Smooth muscle cell (in vitro differentiated cells): ENCODE data around the gene PROC. TPM values are rescaled to one million over a fixed set of nuclear protein-coding genes. Genes with fewer than 3 reads are reported as not detected.

Experiments
- DNase-seq: peaks from one replicate; lab custom pipeline; 2025; ENCODE audit not compliant: unreplicated experiment; lab: John Stamatoyannopoulos, UW
- H2AFZ ChIP-seq: fragments of 200-600 bp; sonication (generic); 2 replicates; pipeline ENCODE4 v1.6.0; 2016; ENCODE audit warnings: antibody characterized with exemption, low read depth, mild to moderate bottlenecking
- H3F3A ChIP-seq: fragments of 200-600 bp; sonication (generic); 2 replicates; pipeline ENCODE4 v1.6.0; 2017; ENCODE audit warnings: antibody characterized with exemption, low read depth
- H3K27ac ChIP-seq: fragments of 200-600 bp; sonication (generic); 2 replicates; pipeline ENCODE4 v1.5.1; 2016; ENCODE audit warnings: low read depth, mild to moderate bottlenecking
- H3K27me3 ChIP-seq: fragments of 200-600 bp; sonication (generic); 2 replicates; pipeline ENCODE4 v1.6.1; 2016; ENCODE audit warnings: low read depth, mild to moderate bottlenecking
- H3K36me3 ChIP-seq: fragments of 200-600 bp; sonication (generic); 2 replicates; pipeline ENCODE4 v1.5.1; 2016; ENCODE audit warnings: low read depth
- H3K4me1 ChIP-seq: fragments of 200-600 bp; sonication (generic); 2 replicates; pipeline ENCODE4 v1.5.1; 2016; ENCODE audit warnings: low read depth
- H3K4me2 ChIP-seq: fragments of 200-600 bp; sonication (generic); 2 replicates; pipeline ENCODE4 v1.6.0; 2016; ENCODE audit warnings: mild to moderate bottlenecking
- H3K4me3 ChIP-seq: fragments of 200-600 bp; sonication (generic); 2 replicates; pipeline ENCODE4 v1.5.1; 2016; ENCODE audit warnings: mild to moderate bottlenecking
- H3K79me2 ChIP-seq: fragments of 200-600 bp; sonication (generic); 2 replicates; pipeline ENCODE4 v1.6.0; 2016; ENCODE audit warnings: low read depth, mild to moderate bottlenecking
- H3K9ac ChIP-seq: fragments of 200-600 bp; sonication (generic); 2 replicates; pipeline ENCODE4 v1.6.0; 2016; ENCODE audit warnings: low read depth
- H3K9me3 ChIP-seq: fragments of 200-600 bp; sonication (generic); replicated peaks from 2 replicates; pipeline ENCODE4 v1.5.1; 2016; ENCODE audit warnings: low read depth
- H4K20me1 ChIP-seq: fragments of 200-600 bp; sonication (generic); 2 replicates; pipeline ENCODE4 v1.6.0; 2016; ENCODE audit warnings: low read depth
- CTCF ChIP-seq: fragments of 200-600 bp; sonication (generic); IDR thresholded peaks from 2 replicates; pipeline ENCODE4 v1.5.1; 2017; ENCODE audit warnings: borderline replicate concordance, mild to moderate bottlenecking, antibody characterized with exemption; ENCODE audit not compliant: insufficient read depth, poor library complexity, severe bottlenecking
- WGBS: methylation state at CpG from one replicate; pipeline ENCODE4 v1.1.7; 2016; ENCODE audit warnings: low lambda C conversion rate; 5-methylcytosine and 5-hydroxymethylcytosine counted together
- polyA plus RNA-seq: library from polyadenylated mRNA; unstranded; fragments of >200 nt; fragmentation: Nextera tagmentation; extraction: Ambion mirVana; gene quantifications from 2 replicates; pipeline ENCODE4 v1.2.1, GENCODE V29; 2016
- total RNA-seq: library from RNA; depleted of rRNA; stranded (reverse); fragments of >200 nt; gene quantifications from 2 replicates; pipeline ENCODE4 v1.2.3, GENCODE V29; 2014

PROC gene
- total and polyA plus RNA-seq, 2 experiments from 2014 or later = 0.85 to 1.1 TPM

- Histone ChIP-seq H3K27ac (no peak overlapping the region), H4K20me1 (peaks cover 91% of the 10 kb centered on the region), H3K27me3 (no peaks in the 10 kb centered on the region), H2AFZ (no peak overlapping the region), H3K4me1 (no peaks in the 10 kb centered on the region), H3K36me3 (no peaks in the 10 kb centered on the region), H3F3A (no peaks in the 10 kb centered on the region), H3K9ac (no peak overlapping the region), H3K4me2 (no peak overlapping the region), H3K4me3 (no peak overlapping the region), H3K79me2 (peaks cover 100% of the 10 kb centered on the region), H3K9me3 (no peaks in the 10 kb centered on the region)
- no peak for DNase-seq
- no peak for TF ChIP-seq CTCF
- 95% methylated on average over 4 of the region's 4 CpGs for WGBS
Observed at GRCh38 chr2:127379712-127380355, 38.4 kb upstream of the PROC start.

GRCh38 chr2:127381762-127382161 is 36.5 kb upstream of the PROC start:
- Histone ChIP-seq H3K79me2 (peaks cover 100% of the 10 kb centered on the region), H3K4me3 (no peak overlapping the region), H3K27me3 (no peaks in the 10 kb centered on the region), H2AFZ (no peak overlapping the region), H4K20me1 (peaks cover 99% of the 10 kb centered on the region), H3K4me2 (no peak overlapping the region), H3K27ac (no peak overlapping the region), H3K4me1 (peaks cover 11% of the 10 kb centered on the region), H3K9ac (no peak overlapping the region), H3K36me3 (no peaks in the 10 kb centered on the region), H3K9me3 (no peaks in the 10 kb centered on the region), H3F3A (peaks cover under 1% of the 10 kb centered on the region)
- DNase-seq = no peak
- no peak for TF ChIP-seq CTCF
- 76% methylated on average over 5 of the region's 5 CpGs for whole genome bisulfite sequencing

GRCh38 chr2:127382831-127383230 is 35.4 kb upstream of the PROC start:
- Histone ChIP-seq H3K9ac (no peak overlapping the region), H3K27ac (no peak overlapping the region), H2AFZ (no peak overlapping the region), H3K4me1 (peaks cover 13% of the 10 kb centered on the region), H3K79me2 (peaks cover 92% of the 10 kb centered on the region), H3F3A (peaks cover 3% of the 10 kb centered on the region), H3K9me3 (no peaks in the 10 kb centered on the region), H3K4me3 (no peak overlapping the region), H3K36me3 (no peaks in the 10 kb centered on the region), H4K20me1 (peaks cover 93% of the 10 kb centered on the region), H3K4me2 (no peak overlapping the region), H3K27me3 (no peaks in the 10 kb centered on the region)
- DNase-seq = no peak
- no peak for TF ChIP-seq CTCF
- WGBS = 83% methylated on average over 3 of the region's 3 CpGs

GRCh38 chr2:127384529-127384928 is 33.7 kb upstream of the PROC start:
- peaks cover 13% of the 10 kb centered on the region for H3K4me1 ChIP-seq
- TF ChIP-seq CTCF = no peak
- H3K4me3 ChIP-seq = no peak overlapping the region
- no peak for DNase-seq
- WGBS = 87% methylated on average over 6 of the region's 6 CpGs
- no peaks in the 10 kb centered on the region for H3K36me3 ChIP-seq
- peaks cover 76% of the 10 kb centered on the region for H4K20me1 ChIP-seq
- H2AFZ ChIP-seq = no peak overlapping the region
- H3K9me3 ChIP-seq = no peaks in the 10 kb centered on the region
- H3K79me2 ChIP-seq = peaks cover 75% of the 10 kb centered on the region
- H3K9ac ChIP-seq = no peak overlapping the region
- H3K27me3 ChIP-seq = no peaks in the 10 kb centered on the region
- peak overlapping the region; percentile 97 for H3K4me2 ChIP-seq
- H3F3A ChIP-seq = peaks cover 3% of the 10 kb centered on the region
- H3K27ac ChIP-seq = peak overlapping the region; percentile 16
